ENCODE results near the gene TMC7.
"Not testable (repeated sequence)": the region's sequence is repeated elsewhere in the genome, so short reads cannot be mapped to it uniquely, and the experiment has no call there.

The TMC7 gene

DNA sequence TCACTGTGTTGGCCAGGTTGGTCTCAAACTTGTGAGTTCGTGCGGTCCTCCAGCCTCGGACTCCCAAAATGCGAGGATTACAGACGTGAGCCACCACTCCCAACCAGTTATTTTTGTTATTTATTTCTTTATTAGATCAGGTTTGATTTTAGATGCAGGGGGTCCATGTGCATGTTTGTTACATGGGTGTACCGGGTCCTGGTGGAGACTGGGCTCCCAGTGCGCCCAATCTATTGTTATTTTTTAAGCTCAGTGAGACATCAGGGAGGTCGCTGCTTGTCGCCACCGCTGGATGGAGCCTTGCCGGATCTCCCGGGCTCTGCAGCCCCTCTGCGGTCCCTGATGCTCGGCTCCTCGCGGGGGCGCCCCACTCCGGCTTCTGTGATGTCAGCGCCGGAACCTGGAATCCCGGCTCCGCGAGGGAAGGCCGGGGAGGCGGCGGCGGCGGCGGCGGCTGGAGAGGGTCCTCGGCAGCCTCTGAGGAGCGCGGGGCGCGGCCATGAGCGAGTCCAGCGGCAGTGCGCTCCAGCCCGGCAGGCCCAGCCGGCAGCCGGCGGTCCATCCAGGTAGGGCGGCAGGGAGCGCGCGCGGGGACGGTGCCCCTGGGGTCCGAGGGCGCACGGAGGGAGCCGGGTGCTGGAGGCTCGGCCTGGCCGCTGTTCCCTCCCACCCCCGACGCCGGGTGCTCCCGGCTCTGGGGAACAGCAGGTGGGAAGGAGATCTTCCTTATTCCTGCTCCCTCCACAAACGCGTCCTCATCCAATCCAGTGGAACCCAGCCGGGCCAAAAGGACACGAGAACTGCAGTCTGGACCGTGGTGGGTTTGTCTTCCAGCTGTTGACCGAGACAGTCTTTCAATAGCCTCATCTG lies at the start of gene TMC7:
Gene TMC7, plus strand, starts transcription at position 370 of the 870 bp plus-strand sequence. Its CDS starts 130 bp downstream, at position 500.
- peak; percentile 37 to 79 for DNase-seq

DNA sequence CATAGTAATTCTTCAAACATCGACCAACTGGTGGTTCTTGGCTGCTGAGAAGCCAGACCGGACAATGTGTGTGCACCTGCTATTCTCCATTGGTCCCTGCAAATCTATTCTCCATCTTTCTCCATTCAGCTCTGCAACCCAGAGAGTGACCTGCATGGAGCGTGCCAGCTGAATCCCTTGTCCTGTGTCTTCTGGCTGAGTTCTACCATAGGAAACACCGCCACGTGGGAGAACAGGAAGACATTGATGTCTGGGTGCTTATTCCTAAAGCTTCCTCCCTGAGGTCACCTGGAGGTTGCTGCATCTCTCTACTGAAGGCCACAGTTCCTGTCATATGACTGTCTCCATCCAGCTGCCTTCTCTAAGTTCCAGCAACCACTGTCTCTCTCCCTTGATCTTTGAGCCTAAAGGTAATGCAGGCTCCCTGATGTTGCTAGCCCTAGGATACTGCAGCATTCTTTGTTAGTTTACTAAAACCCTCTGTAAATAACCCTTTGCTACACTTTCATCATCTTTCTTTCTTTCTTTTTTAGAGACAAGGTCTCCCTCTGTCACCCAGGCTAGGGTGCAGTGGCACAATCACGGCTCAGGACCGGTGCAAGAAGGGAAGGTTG lies 46.9 kb upstream of the TMC7 start:
- no peak for DNase-seq

DNA sequence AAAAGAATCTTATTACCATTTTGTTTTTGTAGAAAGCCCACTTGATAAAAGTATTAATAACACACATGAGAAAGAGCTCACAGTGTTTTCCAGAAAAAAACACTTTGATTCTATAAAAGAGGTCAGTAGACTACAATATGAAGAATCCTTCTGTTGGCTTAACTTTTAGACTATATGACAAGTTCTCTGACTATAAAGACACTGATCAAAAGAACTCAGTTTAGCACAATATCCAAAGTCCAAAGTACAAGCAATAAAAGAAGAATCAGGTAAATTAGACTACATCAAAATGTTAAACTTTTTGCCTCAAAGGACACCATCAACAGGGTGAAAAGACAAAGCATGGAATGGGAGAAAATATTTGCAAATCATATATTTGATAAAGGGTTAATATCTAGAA lies 46.3 kb upstream of the TMC7 start:
- no peak for DNase-seq

- DNase-seq: no peak
Observed at GRCh38 chr16:18938986-18939385, 44.7 kb upstream of the TMC7 start.

DNA sequence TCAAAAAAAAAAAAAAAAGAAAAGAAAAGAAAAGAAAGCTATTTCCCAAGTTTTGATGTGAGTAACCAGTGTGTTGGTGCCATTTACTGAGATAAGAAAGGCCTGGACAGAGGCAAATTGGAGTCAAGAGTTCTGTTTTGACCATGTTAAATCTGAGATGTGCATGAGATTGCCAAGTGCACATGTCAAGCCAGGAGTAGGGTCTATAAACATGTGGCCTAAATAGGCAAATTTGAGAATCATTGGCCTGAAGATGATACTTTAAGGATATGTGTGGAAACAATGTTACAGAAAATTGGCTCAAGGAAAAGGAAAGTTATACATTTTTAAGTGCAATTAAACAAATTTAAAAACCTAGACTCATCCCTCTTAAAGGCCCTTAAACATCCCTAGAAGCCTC lies 42.3 kb upstream of the TMC7 start:
- no peak for DNase-seq

GRCh38 chr16:18942061-18942460 lies 41.7 kb upstream of the TMC7 start:
- no peak for DNase-seq

DNA sequence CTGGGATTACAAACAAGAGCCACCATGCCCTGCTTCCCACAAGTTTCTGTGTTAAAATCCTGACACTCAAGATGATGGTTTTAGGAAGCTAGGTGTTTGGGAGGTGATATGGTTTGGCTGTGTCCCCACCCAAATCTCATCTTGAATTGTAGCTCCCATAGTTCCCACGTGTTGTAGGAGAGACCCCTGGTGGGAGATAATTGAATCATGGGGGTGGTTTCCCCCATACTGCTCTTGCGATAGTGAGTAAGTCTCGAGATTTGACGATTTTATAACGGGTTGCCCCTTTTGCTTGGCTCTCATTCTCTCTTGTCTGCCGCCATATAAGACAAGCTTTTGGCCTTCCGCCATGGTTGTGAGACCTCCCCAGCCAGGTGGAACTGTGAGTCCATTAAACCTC lies 40.3 kb upstream of the TMC7 start:
- no peak for DNase-seq

- DNase-seq: no peak
Observed at GRCh38 chr16:18945233-18945632, 38.5 kb upstream of the TMC7 start.

GRCh38 chr16:18948372-18949020 lies 35.2 kb upstream of the TMC7 start:
- no peak for DNase-seq

DNA sequence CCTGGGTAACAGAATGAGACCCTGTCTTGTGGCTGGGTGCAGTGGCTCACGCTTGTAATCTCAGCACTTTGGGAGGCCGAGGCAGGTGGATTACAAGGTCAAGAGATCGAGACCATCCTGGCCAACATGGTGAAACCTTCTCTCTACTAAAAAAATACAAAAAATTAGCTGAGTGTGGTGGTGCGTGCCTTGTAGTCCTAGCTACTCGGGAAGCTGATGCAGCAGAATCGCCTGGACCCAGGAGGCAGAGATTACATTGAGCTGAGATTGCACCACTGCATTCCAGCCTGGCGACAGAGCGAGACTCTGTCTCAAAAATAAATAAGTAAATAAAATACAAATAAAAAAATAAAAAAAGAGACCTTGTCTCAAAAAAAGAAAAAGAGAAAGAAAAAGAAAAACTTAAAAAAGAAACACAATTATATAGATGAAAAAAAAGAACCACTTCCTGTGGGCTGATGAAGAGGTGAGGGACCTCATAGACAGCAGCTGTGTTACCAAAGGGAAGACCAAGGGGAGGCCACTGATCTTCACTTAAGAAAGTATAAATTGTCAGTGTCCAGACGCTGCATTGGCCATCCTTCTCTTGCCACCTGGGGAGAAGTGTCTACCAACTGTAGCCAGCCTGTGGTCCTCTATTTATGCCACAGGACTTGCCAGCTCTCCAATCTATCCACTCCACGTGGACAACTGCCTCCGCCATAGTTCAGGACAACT lies 33.1 kb upstream of the TMC7 start:
- DNase-seq: no peak

GRCh38 chr16:18953547-18953946 lies 30.2 kb upstream of the TMC7 start:
- DNase-seq: no peak

DNA sequence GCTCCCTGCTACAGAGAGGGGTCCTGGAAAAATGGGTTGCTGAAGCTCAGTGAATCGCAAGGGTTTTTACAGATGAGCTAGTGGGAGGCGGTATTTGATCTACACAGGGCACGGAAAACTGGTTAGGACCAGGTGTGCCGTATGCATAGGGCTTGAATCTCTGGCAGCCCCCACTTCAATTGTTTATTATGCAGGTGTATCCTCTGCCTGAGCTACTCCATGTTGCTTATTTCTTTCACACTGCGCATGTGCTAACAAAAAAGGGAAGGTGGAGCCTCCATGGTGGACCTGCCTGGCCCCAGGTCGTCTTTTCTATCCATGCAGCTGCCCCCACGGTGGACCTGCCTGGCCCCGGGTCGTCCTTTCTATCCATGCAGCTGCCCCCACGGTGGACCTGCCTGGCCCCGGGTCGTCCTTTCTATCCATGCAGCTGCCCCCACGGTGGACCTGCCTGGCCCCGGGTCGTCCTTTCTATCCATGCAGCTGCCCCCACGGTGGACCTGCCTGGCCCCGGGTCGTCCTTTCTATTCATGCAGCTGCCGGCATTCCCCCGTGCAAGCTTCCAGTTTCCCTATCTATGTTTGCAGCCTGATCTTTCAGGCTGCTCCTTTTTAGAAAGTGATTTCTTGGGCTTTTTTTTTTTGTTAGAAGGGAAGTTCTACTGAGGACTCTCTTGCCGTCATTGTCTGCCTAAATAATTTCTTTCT lies 27.7 kb upstream of the TMC7 start:
- not testable (repeated sequence) for DNase-seq

- not testable (repeated sequence) for DNase-seq
Observed at GRCh38 chr16:18956658-18957241, 27.0 kb upstream of the TMC7 start.

GRCh38 chr16:18958621-18959029 lies 25.1 kb upstream of the TMC7 start:
- no peak for DNase-seq

- no peak for DNase-seq
Observed at GRCh38 chr16:18959031-18959505, 24.7 kb upstream of the TMC7 start.

GRCh38 chr16:18965555-18965954 lies 18.2 kb upstream of the TMC7 start:
- no peak for DNase-seq

- no peak for DNase-seq
Observed at GRCh38 chr16:18966791-18967190, 16.9 kb upstream of the TMC7 start.

DNA sequence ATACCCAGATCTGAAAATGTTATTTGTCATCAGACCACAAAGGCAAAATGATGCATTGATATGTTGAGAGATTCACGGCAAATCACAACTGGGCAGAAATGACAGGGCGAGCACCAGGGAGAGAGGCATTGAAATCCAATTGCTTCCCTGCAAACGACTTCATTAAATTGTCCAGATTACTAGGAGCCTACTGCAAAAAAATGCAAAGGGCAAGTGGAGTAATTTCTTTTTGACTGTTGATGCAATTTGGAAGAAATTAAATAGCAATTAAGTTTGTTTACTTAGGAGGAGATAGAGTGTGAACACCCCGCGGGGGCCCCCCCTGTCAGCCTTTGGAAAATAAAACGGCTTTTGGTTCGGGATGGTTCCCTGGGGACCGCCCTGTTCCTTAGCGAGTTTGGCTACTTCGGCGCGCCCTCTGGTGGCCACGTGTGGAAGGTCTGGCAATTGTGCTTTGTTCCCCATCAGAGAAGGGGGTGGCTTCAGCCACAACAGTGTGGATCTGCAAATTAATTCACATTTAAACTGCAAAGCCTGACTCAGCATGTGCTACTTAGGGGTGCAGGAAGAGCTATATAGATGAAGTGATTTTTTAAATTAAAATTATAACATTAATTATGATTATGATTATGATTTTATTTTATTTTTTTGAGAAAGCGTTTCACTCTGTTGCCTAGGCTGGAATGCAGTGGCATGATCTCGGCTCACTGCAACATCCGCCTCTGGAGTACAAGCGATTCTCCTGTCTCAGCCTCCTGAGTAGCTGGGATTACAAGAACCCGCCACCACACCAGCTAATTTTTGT lies 14.5 kb upstream of the TMC7 start:
- DNase-seq: peak; percentile 12 to 37

GRCh38 chr16:18969855-18970240 lies 13.9 kb upstream of the TMC7 start:
- DNase-seq: no peak

DNA sequence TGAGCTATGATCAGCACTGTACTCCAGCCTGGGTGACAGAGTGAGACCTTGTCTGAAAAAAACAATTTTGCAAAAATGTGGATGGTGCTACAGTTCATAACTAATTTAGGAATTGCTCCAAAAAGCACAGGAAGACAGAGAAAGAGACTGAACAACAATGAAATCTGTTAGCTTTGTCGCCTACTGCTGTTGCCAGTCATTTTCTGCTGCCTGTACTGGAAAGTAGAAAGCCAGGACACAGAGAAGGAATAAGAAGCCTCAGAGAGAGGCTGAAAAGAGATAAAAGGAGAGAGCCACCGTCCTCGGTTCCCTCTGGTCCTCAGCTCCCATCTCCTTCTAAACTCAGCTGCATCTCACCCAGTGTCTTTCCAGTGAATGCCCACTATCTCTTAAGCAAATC lies 8.6 kb upstream of the TMC7 start:
- DNase-seq: no peak

DNA sequence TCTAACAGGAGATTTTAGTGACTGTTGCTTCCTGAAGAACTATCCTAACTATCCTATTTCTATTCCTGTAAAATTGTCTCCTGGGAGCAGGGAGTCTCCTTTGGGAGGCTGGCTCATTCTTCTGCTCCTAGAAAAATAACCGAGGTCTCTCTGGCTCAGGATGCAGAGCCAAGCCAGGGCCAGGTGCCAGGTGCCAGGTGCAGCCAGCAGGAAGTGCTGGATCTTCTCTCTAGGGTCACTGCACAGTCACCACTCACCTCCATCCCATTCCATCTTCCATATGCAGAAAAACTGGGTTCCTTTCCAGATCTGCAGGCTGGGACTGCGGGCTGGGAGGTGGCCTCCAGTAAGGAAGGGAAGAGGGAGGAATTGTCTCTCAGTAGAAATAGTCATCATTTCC lies 3.8 kb upstream of the TMC7 start:
- no peak for DNase-seq
